AG04450 (cell line): Measurements from ENCODE around the gene CISH. TPM values are rescaled to one million over a fixed set of nuclear protein-coding genes. Genes with fewer than 3 reads are reported as not detected.

Source experiments
- CTCF ChIA-PET: fragments of 300-600, 350-600 bp; formaldehyde crosslinking; extraction: SDS; loops from one replicate; lab custom pipeline; 2022; ENCODE audit warnings: antibody characterized with exemption, inconsistent platforms; lab: Charles Lee
- POLR2A ChIA-PET: fragments of 350-600 bp; formaldehyde crosslinking; extraction: SDS; loops from one replicate; lab custom pipeline; 2021; ENCODE audit warnings: antibody characterized with exemption, inconsistent platforms; lab: Yijun Ruan, JAX
- DNase-seq: peaks from one replicate; pipeline ENCODE4 v3.0.0-alpha.2; 2011; ENCODE audit warnings: low read depth, low spot score
- H3K27ac ChIP-seq: one replicate; pipeline ENCODE4 v1.5.1; 2012; ENCODE audit warnings: low read depth, low read length, control low read depth
- H3K27me3 ChIP-seq: one replicate; pipeline ENCODE4 v1.6.0; 2012; ENCODE audit warnings: low read length; ENCODE audit not compliant: control insufficient read depth, insufficient read depth
- H3K4me3 ChIP-seq: 2 replicates; pipeline ENCODE4 v1.5.1; 2011; ENCODE audit warnings: mild to moderate bottlenecking, low read depth, low read length, control low read depth
- H3K9me3 ChIP-seq: 2 replicates; pipeline ENCODE4 v1.5.1; 2012; ENCODE audit warnings: low read length; ENCODE audit not compliant: control insufficient read depth, insufficient read depth
- CTCF ChIP-seq: IDR thresholded peaks from 2 replicates; pipeline ENCODE4 v1.5.1; 2011; ENCODE audit warnings: low read depth, low read length, control low read depth, inconsistent platforms
- polyA plus RNA-seq: library from polyadenylated mRNA; depleted of rRNA; stranded (reverse); fragments of >200 nt; gene quantifications from 2 replicates; pipeline ENCODE4 v1.2.3, GENCODE V29; 2011

Gene CISH
- polyA plus RNA-seq, 1 experiment: 2.4 TPM

GRCh38 chr3:50626401-50626800, 14.8 kb upstream of the CISH start:
- no peak for TF ChIP-seq CTCF
- Histone ChIP-seq H3K27me3 (no peaks in the 10 kb centered on the region), H3K9me3 (no peaks in the 10 kb centered on the region), H3K27ac (no peak overlapping the region), H3K4me3 (no peak overlapping the region)
- ChIA-PET POLR2A (interaction anchor here (0.6 kb wide), 1 partner anchor 73 kb away, joined by 5 read pairs; no protein-coding TSS in a partner anchor), CTCF (interaction anchor here (0.6 to 4.8 kb wide), 5 partner anchors 11 to 125 kb away, joined by 3 to 22 read pairs (median 5); partner anchors contain the start of gene MAPKAPK3)
- DNase-seq: no peak

DNA sequence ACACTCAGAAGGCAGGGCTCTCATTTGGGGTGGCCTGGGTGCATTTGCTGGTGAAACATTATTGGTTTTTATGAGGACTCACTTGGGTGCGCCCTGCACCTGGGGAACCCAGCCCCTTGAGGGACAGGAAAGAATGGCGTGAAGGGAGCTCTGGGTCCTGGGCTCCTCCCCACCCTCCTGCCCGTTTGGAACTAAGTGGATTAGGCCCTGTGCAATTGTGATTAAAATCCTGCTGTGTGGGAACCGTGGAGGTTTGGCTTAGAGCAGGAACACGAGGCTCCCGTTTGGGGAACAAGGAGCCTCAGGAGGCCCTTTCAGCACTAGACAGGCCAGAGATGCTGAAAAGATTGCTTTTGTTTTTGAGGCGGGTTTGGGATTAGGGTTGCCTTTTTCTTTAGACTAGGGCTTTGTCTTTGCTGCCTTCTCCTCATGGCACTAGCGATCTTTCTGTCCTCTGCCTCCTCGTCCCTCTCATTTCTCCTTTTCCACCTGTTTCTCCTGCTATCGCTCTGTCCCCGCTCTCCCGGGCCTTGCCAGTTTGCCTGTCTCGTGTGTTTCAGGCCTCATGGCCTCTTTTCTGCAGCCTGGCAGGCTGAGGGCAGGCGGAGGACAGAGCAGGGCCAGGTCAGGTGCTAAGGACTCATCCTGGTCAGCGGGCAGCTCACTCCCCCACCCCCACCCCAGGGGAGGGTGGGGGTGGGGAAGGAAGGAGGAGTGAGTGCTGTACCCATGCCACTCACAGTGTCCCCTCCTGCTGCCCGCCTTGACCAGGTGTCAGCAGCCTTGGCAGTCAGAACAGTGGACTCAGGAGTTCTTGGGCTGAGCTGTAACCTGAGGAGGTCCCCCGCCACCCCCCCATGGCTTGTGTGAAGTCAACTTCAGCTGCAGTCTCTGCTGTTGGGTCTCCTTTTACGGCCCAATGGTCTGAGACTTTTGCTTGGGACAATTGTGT, 13.9 kb upstream of the CISH start:
- ChIA-PET CTCF (interaction anchor here (0.6 to 4.8 kb wide), 3 partner anchors 10 to 53 kb away, joined by 3 to 22 read pairs (median 5); partner anchors contain the start of gene MAPKAPK3), POLR2A (no interaction called here)
- Histone ChIP-seq H3K27ac (no peak overlapping the region), H3K27me3 (no peaks in the 10 kb centered on the region), H3K4me3 (no peak overlapping the region), H3K9me3 (no peaks in the 10 kb centered on the region)
- no peak for DNase-seq
- TF ChIP-seq CTCF: no peak

DNA sequence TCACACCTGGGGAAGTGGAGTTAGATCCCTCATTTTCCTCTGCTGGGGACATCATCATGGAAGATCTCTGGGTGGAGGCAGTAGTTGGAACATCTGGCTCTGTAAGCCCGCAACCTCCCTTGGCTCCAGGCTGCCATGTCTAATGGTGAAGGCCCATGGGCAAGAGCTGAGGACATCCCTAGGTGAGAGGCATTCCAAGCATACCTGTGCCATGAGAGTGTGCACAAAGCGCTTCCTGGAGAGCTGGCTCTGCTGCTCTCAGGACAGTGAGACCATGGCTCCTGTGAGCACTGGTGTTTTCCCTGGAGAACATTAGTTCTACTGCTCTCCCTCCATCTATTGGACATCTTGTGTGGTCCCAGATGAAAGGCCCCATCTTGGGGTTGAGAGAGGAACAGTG, 13.1 kb upstream of the CISH start:
- H3K4me3 ChIP-seq: no peak overlapping the region
- no peak overlapping the region for H3K27ac ChIP-seq
- H3K9me3 ChIP-seq: no peaks in the 10 kb centered on the region
- no peak for TF ChIP-seq CTCF
- ChIA-PET CTCF (no interaction called here), POLR2A (no interaction called here)
- no peak for DNase-seq
- no peaks in the 10 kb centered on the region for H3K27me3 ChIP-seq

DNA sequence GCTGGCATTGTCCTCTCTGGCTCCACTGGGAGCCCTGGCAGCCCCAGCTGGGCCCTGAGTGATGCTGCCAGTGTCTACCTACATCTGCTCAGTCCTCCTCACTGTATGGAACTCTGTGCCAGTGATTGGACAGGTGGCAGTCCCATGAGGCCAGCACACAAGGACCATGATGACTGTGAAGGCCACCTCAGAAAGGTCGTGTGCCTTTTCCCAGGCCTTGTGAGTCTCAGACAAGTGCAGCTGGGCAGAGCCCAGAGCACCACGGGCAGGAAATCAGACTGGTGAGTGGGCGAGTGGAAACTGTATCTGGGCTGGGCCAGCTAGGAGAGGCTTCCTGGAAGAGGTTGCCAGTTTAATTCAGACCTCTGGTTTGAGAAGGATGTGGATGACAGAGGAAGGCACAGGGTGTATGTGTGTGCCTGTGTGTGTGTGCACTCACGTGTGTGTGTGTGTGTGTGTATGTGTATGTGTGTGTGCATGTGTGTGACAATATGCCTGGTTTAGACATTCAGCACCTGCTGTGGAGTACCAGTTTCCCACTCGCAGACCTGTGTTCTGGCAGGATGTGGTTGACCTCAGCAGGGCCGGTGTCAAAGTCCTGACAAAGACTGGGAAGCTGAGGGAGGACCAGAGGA, 12.4 kb upstream of the CISH start:
- H3K4me3 ChIP-seq: no peak overlapping the region
- H3K27ac ChIP-seq: no peak overlapping the region
- ChIA-PET CTCF (no interaction called here), POLR2A (no interaction called here)
- DNase-seq: no peak
- no peaks in the 10 kb centered on the region for H3K9me3 ChIP-seq
- no peaks in the 10 kb centered on the region for H3K27me3 ChIP-seq
- no peak for TF ChIP-seq CTCF

DNA sequence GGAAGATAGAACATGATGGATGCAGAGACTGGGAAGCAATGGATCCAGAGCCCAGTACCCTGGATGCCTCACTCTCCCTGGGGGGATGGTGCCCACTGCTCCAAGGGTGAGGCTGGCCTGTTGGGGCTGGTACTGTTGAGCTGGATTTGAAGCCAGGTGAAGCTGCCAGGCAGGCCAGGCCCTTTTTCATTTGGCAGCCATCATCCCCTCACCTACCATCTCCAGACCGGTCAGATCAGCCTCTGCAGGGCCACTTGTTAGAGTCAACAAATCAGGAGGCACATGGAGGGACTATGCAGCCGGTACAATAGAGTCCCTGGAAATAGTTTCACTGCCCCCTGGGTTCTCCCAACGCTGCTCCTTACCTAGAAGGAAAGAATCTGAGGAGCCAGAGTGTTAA, 11.3 kb upstream of the CISH start:
- Histone ChIP-seq H3K4me3 (no peak overlapping the region), H3K27me3 (no peaks in the 10 kb centered on the region), H3K9me3 (no peaks in the 10 kb centered on the region), H3K27ac (no peak overlapping the region)
- no peak for DNase-seq
- POLR2A ChIA-PET: no interaction called here
- CTCF ChIA-PET: interaction anchor here (0.7 to 1.1 kb wide), 3 partner anchors 9 to 766 kb away, joined by 3 read pairs; no protein-coding TSS in a partner anchor
- TF ChIP-seq CTCF: no peak
